Measurements from ENCODE around the gene TRIM5.

TRIM5 gene

DNA sequence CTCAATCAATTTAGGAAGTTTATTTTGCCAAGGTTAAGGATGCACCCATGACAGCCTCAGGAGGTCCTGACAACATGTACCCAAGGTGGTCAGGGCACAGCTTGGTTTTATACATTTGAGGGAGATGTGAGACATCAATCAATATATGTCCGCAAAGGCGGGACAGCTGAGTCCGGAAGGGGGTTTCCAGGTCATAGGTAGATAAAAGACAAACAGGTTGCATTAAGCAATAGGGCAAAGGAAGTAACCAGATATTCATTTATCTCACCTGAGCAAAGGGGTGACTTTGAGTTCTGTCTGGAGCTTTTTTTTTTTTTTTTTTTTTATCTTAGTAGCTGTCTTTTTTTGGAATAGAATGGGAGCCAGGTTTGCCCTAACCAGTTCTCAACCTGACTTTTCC lies 62.1 kb downstream of the TRIM5 start:
- DNase-seq = no peak

DNA sequence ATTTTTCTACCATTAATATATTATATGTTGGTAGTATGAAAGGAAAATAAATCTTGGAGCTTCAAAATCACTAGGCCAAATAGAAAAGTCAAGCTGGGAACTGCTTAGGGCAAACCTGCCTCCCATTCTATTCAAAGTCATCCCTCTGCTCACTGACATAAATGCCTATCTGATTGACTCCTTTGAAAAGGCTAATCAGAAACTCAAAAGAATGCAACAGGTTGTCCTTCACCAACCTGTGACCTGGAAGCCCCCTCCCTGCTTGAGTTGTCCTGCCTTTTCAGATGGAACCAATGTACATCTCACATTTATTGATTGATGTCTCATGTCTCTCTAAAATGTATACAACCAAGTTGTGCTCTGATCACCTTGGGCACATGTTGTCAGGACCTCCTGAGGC lies 63.3 kb downstream of the TRIM5 start:
- DNase-seq = no peak

DNA sequence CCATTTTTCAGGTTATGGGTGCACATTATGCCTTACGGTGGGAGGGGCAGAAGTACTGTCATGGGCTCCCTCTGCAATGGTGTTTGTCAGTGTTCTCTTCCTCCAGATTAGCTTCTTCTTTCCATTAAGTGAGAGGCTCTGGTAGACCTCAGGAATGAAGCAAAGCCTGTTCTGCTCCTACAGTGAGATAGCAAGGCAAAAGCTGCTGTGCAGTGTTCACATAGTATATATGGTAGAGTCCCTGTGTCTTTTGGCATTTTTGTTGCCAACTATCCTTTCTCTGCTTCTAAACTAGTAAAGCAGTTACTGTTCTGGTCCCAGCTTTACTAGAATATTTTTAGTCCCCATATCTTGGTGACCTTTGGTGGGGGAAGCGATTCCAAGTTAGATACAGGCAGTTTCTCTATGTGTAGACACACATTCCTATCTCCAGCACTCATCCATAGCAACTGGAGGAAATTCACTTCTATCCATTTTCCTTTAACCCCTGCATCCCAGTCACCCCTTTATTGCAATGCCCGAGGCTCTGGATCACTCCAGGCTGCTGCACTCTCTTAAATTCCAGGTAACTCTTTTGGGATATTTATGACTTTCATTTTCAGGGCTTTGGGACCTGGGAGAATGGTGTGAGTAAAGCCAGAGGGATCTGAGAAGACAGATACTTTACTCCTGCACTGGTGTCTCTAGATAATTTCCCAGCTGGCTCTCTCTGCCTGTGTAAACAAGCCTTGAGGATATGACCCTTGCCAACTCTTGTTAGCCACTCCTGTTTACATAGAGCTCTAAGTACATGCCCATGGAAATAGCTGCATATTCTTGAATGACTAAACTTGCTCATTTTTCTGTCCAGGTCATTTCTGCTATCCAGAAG lies 64.0 kb downstream of the TRIM5 start:
- DNase-seq = no peak

DNA sequence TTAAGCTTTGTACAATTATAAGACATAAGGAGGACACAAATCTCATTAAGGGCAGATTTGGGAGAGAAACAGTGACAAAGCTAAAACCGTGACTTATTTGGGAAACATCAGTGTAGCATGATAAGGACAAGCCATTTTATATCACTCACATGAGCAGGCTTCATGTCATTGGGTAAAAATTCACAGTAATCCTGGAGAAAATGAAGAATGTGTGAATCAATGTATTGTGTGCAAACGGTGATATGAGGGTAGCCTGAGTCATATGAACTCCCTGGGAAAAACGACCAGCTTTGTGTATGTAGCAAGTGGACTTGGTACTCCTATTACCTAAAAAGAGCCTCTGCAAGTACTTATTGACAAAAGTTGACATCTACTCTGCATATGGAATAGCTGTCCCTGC lies 66.1 kb downstream of the TRIM5 start:
- no peak for DNase-seq
